ENCODE measurements around the gene E2F1. TPM values are rescaled to one million over a fixed set of nuclear protein-coding genes. Genes with fewer than 3 reads are reported as not detected.
"Not testable (repeated sequence)": the region's sequence is repeated elsewhere in the genome, so short reads cannot be mapped to it uniquely, and the experiment has no call there.

The E2F1 gene
- total RNA-seq, 1 donor from 2014 or later, result 66.0 TPM

DNA sequence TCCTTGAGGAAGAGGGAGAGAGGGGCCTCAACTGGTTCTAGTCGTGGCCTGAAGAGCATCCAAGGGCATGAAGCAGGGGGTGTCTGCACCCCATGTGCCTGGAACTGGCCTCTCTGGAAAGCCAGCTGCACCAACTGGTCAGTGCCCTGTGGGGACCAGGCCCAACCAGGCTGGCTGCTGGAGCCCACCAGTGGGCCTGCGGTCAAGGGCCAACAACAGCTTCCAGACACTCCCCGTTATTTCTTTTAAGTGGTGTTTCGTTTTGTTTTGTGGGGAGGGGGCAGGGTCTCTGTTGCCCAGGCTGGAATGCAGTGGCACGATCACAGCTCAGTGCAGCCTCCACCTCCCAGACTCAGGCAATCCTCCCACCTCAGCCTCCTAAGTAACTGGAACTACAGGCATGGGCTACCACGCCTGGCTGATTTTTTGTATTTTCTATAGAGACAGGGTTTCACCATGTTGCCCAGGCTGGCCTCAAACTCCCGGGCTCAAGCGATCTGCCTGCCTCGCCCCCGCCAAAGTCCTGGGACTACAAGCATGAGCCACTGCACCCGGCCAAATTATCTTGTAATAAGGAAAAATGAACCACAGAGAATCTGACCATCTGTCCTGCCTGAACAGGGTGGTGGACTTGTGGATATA lies 36.0 kb downstream of the E2F1 start:
- Mint-ChIP-seq H3K27me3 (ENCODE audit: unreplicated experiment) (peaks cover 21% of the 10 kb centered on the region), H3K9me3 (ENCODE audit: unreplicated experiment) (peaks cover 37% of the 10 kb centered on the region), H3K4me1 (ENCODE audit: low read depth, unreplicated experiment) (peaks cover 58% of the 10 kb centered on the region), H3K27ac (ENCODE audit: unreplicated experiment) (peak overlapping the region; percentile 95), H3K4me3 (ENCODE audit: unreplicated experiment) (peak overlapping the region; percentile 71), H3K36me3 (ENCODE audit: unreplicated experiment) (no peaks in the 10 kb centered on the region)
- TF ChIP-seq, protein P1, sequence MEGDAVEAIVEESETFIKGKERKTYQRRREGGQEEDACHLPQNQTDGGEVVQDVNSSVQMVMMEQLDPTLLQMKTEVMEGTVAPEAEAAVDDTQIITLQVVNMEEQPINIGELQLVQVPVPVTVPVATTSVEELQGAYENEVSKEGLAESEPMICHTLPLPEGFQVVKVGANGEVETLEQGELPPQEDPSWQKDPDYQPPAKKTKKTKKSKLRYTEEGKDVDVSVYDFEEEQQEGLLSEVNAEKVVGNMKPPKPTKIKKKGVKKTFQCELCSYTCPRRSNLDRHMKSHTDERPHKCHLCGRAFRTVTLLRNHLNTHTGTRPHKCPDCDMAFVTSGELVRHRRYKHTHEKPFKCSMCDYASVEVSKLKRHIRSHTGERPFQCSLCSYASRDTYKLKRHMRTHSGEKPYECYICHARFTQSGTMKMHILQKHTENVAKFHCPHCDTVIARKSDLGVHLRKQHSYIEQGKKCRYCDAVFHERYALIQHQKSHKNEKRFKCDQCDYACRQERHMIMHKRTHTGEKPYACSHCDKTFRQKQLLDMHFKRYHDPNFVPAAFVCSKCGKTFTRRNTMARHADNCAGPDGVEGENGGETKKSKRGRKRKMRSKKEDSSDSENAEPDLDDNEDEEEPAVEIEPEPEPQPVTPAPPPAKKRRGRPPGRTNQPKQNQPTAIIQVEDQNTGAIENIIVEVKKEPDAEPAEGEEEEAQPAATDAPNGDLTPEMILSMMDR (IDR thresholded peaks at IDR 0.05; ENCODE audit: partially characterized antibody, unreplicated experiment), result no peak
- DNase-seq, result no peak

DNA sequence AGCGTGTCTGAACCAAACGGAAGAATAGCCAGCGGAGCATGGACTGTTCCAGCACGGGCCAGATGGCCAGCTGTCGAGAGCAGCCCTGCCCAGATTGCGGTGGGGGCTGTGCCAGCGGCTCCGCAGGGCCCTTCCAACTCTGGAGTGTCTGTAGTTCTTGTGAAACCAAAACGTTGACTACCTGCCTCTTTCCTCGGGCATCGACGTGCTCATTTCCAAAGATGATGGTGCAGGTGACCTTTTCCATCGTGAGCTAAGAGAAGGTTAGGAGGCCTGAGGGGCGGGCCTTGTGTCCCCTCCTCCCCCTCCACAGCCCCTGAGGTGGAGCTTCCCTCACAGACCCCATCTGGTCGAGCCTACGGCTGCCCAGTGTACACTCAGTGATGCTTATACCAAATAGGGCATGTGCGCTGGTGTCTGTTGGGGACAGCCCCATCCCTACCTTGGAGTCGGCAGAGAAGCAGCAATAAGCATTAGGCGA lies 36.9 kb downstream of the E2F1 start:
- H3K27ac Mint-ChIP-seq (ENCODE audit: unreplicated experiment), result peak overlapping the region; percentile 95
- H3K36me3 Mint-ChIP-seq (ENCODE audit: unreplicated experiment), result no peaks in the 10 kb centered on the region
- peaks cover 65% of the 10 kb centered on the region for H3K4me1 Mint-ChIP-seq (ENCODE audit: low read depth, unreplicated experiment)
- TF ChIP-seq, protein P1 (IDR thresholded peaks at IDR 0.05; ENCODE audit: partially characterized antibody, unreplicated experiment), result no peak
- peak overlapping the region; percentile 71 for H3K4me3 Mint-ChIP-seq (ENCODE audit: unreplicated experiment)
- DNase-seq, result peak; percentile 67
- peaks cover 21% of the 10 kb centered on the region for H3K27me3 Mint-ChIP-seq (ENCODE audit: unreplicated experiment)
- peaks cover 38% of the 10 kb centered on the region for H3K9me3 Mint-ChIP-seq (ENCODE audit: unreplicated experiment)

DNA sequence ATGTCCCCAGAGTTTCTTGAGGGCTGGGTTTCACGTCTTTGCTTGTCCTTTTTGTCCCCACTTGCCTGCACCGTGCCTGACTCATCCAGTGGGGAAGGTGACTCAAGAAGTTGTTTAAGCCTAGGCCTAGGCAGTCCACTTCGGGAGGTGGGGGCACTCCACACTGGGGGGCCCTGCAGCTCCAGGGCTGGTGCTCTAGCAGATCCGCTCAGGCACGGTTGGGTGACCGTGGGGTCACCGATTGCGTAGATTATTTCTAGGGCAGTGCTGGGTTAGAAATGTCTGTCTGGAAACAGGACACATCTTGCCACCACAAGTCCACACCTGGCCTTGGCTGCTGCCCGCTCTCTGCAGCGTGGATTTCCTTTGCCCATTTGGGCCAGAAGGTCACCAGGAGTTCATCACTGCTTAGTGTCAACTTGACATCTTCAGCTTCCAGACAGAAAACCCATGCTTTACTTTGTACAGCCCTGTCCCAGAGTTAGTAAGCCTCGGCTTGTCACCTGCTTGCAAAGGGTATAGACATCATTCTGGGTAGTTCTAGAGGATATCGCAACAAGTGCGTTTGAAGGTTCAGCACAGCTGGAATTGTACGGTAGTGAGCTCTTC lies 37.7 kb downstream of the E2F1 start:
- Mint-ChIP-seq H3K27ac (ENCODE audit: unreplicated experiment) (peak overlapping the region; percentile 95), H3K4me1 (ENCODE audit: low read depth, unreplicated experiment) (peaks cover 62% of the 10 kb centered on the region)

DNA sequence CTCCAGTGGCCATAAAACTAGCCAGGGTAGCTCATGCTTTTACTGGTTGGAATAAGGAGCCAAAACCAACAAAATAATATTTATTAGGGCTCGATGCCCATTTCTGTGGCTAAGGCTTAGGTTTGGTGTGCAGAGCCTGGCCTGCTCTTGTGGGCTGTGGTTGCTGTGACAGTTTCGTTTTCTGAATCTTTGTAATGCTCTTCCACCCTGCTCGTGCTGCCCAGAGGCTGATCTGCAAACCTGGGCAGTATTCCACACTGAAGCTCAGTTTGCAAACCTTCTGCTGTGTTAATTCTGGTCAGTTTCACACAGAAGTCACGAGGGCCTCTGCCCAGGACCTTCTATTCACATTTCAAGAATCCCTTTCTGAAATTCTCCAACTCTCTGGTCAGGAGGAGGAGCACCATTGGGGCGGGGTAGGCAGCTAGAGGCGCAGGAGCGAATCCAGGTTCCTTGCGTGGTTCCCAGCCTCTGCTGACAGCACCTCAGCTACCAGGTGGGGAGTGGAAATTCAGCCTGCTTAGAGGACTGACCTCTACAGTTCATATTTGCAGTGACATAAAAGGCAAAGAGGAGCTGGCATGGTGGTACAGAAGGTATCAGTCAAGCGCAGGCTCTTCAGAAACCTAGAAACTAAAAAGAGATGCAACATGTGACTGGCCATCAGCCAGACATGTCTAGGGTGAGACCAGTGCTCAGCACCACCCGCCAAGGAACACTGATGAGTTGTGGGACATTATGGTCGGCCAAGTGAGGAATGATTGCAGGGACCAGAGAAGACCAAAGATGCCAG lies 38.4 kb downstream of the E2F1 start:
- Mint-ChIP-seq H3K4me3 (ENCODE audit: unreplicated experiment) (no peak overlapping the region), H3K9me3 (ENCODE audit: unreplicated experiment) (peaks cover 35% of the 10 kb centered on the region), H3K27me3 (ENCODE audit: unreplicated experiment) (peaks cover 19% of the 10 kb centered on the region), H3K27ac (ENCODE audit: unreplicated experiment) (peak overlapping the region; percentile 95), H3K36me3 (ENCODE audit: unreplicated experiment) (no peaks in the 10 kb centered on the region), H3K4me1 (ENCODE audit: low read depth, unreplicated experiment) (peaks cover 57% of the 10 kb centered on the region)
- TF ChIP-seq, protein P1 (IDR thresholded peaks at IDR 0.05; ENCODE audit: partially characterized antibody, unreplicated experiment), result no peak
- DNase-seq, result no peak

More for the DNA sequence above, 37.7 kb downstream of the E2F1 start:
- Mint-ChIP-seq H3K27me3 (ENCODE audit: unreplicated experiment) (peaks cover 19% of the 10 kb centered on the region), H3K4me3 (ENCODE audit: unreplicated experiment) (no peak overlapping the region), H3K9me3 (ENCODE audit: unreplicated experiment) (peaks cover 38% of the 10 kb centered on the region), H3K36me3 (ENCODE audit: unreplicated experiment) (no peaks in the 10 kb centered on the region)
- TF ChIP-seq, protein P1 (IDR thresholded peaks at IDR 0.05; ENCODE audit: partially characterized antibody, unreplicated experiment), result no peak
- no peak for DNase-seq

DNA sequence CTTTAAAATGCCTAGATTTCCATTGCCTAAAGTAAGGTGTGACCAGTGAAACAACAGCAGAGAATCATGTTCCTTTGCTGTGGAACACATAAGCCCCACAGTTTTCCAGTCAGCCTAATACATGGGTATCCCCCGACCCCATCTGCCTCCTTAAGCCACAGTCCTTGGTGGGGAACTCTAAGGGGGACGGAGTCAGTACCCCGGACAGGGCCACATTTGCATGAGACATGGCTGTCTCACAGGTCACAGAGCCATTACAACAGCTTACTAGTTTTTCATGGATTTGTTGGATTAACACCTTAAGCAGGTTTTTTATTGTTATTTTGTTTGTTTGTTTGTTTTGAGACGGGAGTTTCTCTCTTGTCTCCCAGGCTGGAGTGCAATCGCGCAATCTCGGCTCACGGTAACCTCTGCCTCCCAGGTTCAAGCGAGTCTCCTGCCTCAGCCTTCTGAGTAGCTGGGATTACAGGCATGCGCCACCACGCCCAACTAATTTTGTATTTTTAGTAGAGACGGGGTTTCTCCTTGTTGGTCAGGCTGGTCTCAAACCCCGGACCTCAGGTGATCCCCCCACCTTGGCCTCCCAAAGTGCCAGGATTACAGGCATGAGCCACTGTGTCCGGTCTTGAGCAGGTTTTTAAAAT lies 39.1 kb downstream of the E2F1 start:
- Mint-ChIP-seq H3K27me3 (ENCODE audit: unreplicated experiment) (peaks cover 18% of the 10 kb centered on the region), H3K4me1 (ENCODE audit: low read depth, unreplicated experiment) (peaks cover 55% of the 10 kb centered on the region), H3K9me3 (ENCODE audit: unreplicated experiment) (peaks cover 33% of the 10 kb centered on the region), H3K27ac (ENCODE audit: unreplicated experiment) (peak overlapping the region; percentile 12)
- H3K36me3 Mint-ChIP-seq (ENCODE audit: unreplicated experiment); H3K4me3 Mint-ChIP-seq (ENCODE audit: unreplicated experiment); DNase-seq: not testable (repeated sequence)

All from glutamatergic neuron (in vitro differentiated cells).